A673 (cell line): ENCODE results near the gene CCDC15. TPM values are rescaled to one million over a fixed set of nuclear protein-coding genes. Genes with fewer than 3 reads are reported as not detected.
"Not testable (repeated sequence)": the region's sequence is repeated elsewhere in the genome, so short reads cannot be mapped to it uniquely, and the experiment has no call there.

ENCODE experiments used
- BruUV-seq: library from RNA; stranded (reverse); fragments of 400-500 nt; replicated peaks from 2 replicates; lab custom pipeline; 2021; lab: Mats Ljungman, UMichigan
- CTCF ChIA-PET: fragments of 300-600 bp; sonication (Branson Sonifier 250); formaldehyde crosslinking; loops from one replicate; lab custom pipeline; 2022; ENCODE audit warnings: antibody characterized with exemption; lab: Charles Lee
- POLR2A ChIA-PET: fragments of 300-600 bp; sonication (Branson Sonifier 250); formaldehyde crosslinking; loops from one replicate; lab custom pipeline; 2022; ENCODE audit warnings: antibody characterized with exemption; ENCODE audit not compliant: low non-redundant PET; lab: Charles Lee
- DNase-seq: peaks from one replicate; pipeline ENCODE4 v3.0.0-alpha.2; 2015; ENCODE audit warnings: low spot score
- H3K27ac ChIP-seq: fragments of 200-600 bp; sonication (generic); 2 replicates; pipeline ENCODE4 v1.5.1; 2016; ENCODE audit warnings: mixed run types, low read depth, mild to moderate bottlenecking, mixed read lengths, antibody characterized with exemption, low read length; ENCODE audit not compliant: poor library complexity, severe bottlenecking
- H3K27me3 ChIP-seq: fragments of 200-600 bp; sonication (generic); replicated peaks from 2 replicates; pipeline ENCODE4 v1.6.1; 2017; ENCODE audit warnings: mixed run types, low read depth, mild to moderate bottlenecking, mixed read lengths, antibody characterized with exemption, low read length; ENCODE audit not compliant: insufficient read depth, poor library complexity
- H3K36me3 ChIP-seq: fragments of 200-600 bp; sonication (generic); 2 replicates; pipeline ENCODE4 v1.6.1; 2016; ENCODE audit warnings: mixed run types, mild to moderate bottlenecking, mixed read lengths, antibody characterized with exemption, low read length; ENCODE audit not compliant: insufficient read depth, poor library complexity, severe bottlenecking
- H3K4me1 ChIP-seq: fragments of 200-600 bp; sonication (generic); 2 replicates; pipeline ENCODE4 v1.6.1; 2017; ENCODE audit warnings: mixed run types, mild to moderate bottlenecking, mixed read lengths, antibody characterized with exemption, low read length; ENCODE audit not compliant: insufficient read depth, poor library complexity, severe bottlenecking
- H3K4me3 ChIP-seq: fragments of 200-600 bp; sonication (generic); 2 replicates; pipeline ENCODE4 v1.5.1; 2016; ENCODE audit warnings: low read depth, mixed run types, mild to moderate bottlenecking, mixed read lengths, low read length; ENCODE audit not compliant: poor library complexity, severe bottlenecking
- H3K9me3 ChIP-seq: fragments of 200-600 bp; sonication (generic); 2 replicates; pipeline ENCODE4 v1.6.1; 2016; ENCODE audit warnings: mixed run types, low read depth, mild to moderate bottlenecking, mixed read lengths, antibody characterized with exemption, low read length; ENCODE audit not compliant: poor library complexity, severe bottlenecking
- CTCF ChIP-seq: fragments of 300-800, 200-600 bp; sonication (generic); conservative IDR thresholded peaks from 2 replicates; pipeline ENCODE4 v1.5.1; 2017; ENCODE audit warnings: low read depth, mild to moderate bottlenecking, antibody characterized with exemption, low read length, moderate library complexity, mixed read lengths
- EZH2 ChIP-seq: fragments of 200-600 bp; sonication (generic); IDR thresholded peaks from 2 replicates; pipeline ENCODE4 v1.6.1; 2017; ENCODE audit warnings: borderline replicate concordance, low read depth, mild to moderate bottlenecking, mixed read lengths, antibody characterized with exemption, low read length; ENCODE audit not compliant: poor library complexity, severe bottlenecking
- intact Hi-C: fragments of 100-400 bp; cut with micrococcal nuclease; formaldehyde crosslinking; loops from one replicate; pipeline ENCODE4 v1.10.0; 2022; ENCODE audit not compliant: unreplicated experiment
- total RNA-seq: library from RNA; stranded (reverse); gene quantifications from 2 replicates; pipeline ENCODE4 v1.2.3, GENCODE V29; 2021

The CCDC15 gene
- total RNA-seq, 1 experiment from 2014 or later, result 5.4 TPM

- no TSS peak for BruUV-seq
- intact Hi-C loops, result no loop called here
These were observed 68.5 kb downstream of the CCDC15 start for GRCh38 chr11:125022551-125022950.

DNA sequence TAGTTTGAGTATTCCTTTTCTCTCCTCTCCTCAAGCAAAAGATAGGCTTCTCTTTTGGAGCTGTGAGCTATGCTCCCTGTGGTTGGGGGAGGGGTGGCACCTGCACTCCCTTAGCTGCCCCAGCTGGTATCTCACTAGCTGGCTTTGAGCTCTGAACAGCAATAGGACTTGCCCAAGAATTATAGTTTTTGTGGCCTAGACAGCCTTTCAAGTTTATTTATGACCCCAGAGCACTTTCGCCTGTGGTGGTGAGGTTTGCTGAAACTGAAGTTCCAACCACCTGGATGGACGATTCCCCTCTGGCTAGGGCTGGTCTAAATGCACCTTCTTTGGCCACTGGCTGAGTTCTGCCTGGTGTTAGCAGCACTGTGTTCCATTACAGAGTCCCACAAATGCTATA is 72.0 kb downstream of the CCDC15 start:
- ChIA-PET CTCF (no interaction called here), POLR2A (no interaction called here)
- Histone ChIP-seq H3K27me3 (no peaks in the 10 kb centered on the region), H3K9me3 (no peaks in the 10 kb centered on the region), H3K4me3 (no peak overlapping the region), H3K36me3 (no peaks in the 10 kb centered on the region), H3K4me1 (no peaks in the 10 kb centered on the region), H3K27ac (no peak overlapping the region)
- BruUV-seq, result no TSS peak
- intact Hi-C loops, result no loop called here
- no peak for DNase-seq
- no peak for TF ChIP-seq EZH2
- TF ChIP-seq CTCF, result no peak

More at GRCh38 chr11:125022551-125022950, 68.5 kb downstream of the CCDC15 start:
- CTCF ChIA-PET, result no interaction called here
- H3K36me3 ChIP-seq, result no peaks in the 10 kb centered on the region
- no peak overlapping the region for H3K4me3 ChIP-seq
- TF ChIP-seq CTCF, result no peak
- H3K27ac ChIP-seq, result no peak overlapping the region
- no peak for DNase-seq
- H3K9me3 ChIP-seq, result no peaks in the 10 kb centered on the region
- no peaks in the 10 kb centered on the region for H3K4me1 ChIP-seq
- H3K27me3 ChIP-seq, result no peaks in the 10 kb centered on the region
- POLR2A ChIA-PET, result no interaction called here

GRCh38 chr11:125029431-125029830 is 75.4 kb downstream of the CCDC15 start:
- H3K27ac ChIP-seq, H3K4me3 ChIP-seq, DNase-seq, H3K4me1 ChIP-seq, CTCF ChIA-PET, intact Hi-C loops, H3K36me3 ChIP-seq, POLR2A ChIA-PET, BruUV-seq, H3K9me3 ChIP-seq, H3K27me3 ChIP-seq: not testable (repeated sequence)

- peak; percentile 14 for DNase-seq
- Histone ChIP-seq H3K9me3 (no peaks in the 10 kb centered on the region), H3K27me3 (no peaks in the 10 kb centered on the region), H3K36me3 (no peaks in the 10 kb centered on the region), H3K4me1 (no peaks in the 10 kb centered on the region), H3K27ac (no peak overlapping the region), H3K4me3 (no peak overlapping the region)
- CTCF ChIA-PET, result no interaction called here
- BruUV-seq, result no TSS peak
- POLR2A ChIA-PET, result no interaction called here
- intact Hi-C loops, result no loop called here
- TF ChIP-seq CTCF, result no peak
- TF ChIP-seq EZH2, result no peak
These were observed 82.9 kb downstream of the CCDC15 start for GRCh38 chr11:125036933-125037332.
